GM19240 (cell line): ENCODE data around the gene RAB10.
"Not testable (repeated sequence)": the region's sequence is repeated elsewhere in the genome, so short reads cannot be mapped to it uniquely, and the experiment has no call there.

Source experiments
- DNase-seq: peaks from one replicate; pipeline ENCODE4 v3.0.0; 2011; ENCODE audit warnings: low spot score; ENCODE audit not compliant: insufficient read length

RAB10 gene

GRCh38 chr2:26033818-26034636, at the start of gene RAB10:
Gene RAB10 (plus strand): TSS chr2:26034084. CDS start chr2:26034609, 525 bp downstream.
- DNase-seq: peak; percentile 94

GRCh38 chr2:25988134-25988533, 45.8 kb upstream of the RAB10 start:
- DNase-seq: no peak

- no peak for DNase-seq
Measured at GRCh38 chr2:25989154-25989553, 44.7 kb upstream of the RAB10 start.

- DNase-seq: no peak
Measured at GRCh38 chr2:25991965-25992364, 41.9 kb upstream of the RAB10 start.

- no peak for DNase-seq
Measured at GRCh38 chr2:25992556-25992955, 41.3 kb upstream of the RAB10 start.

- no peak for DNase-seq
Measured at GRCh38 chr2:25993049-25993448, 40.8 kb upstream of the RAB10 start.

GRCh38 chr2:25994509-25994908, 39.4 kb upstream of the RAB10 start:
- DNase-seq: no peak

GRCh38 chr2:25996844-25997243, 37.0 kb upstream of the RAB10 start:
- DNase-seq: no peak

GRCh38 chr2:25998816-25999383, 35.0 kb upstream of the RAB10 start:
- not testable (repeated sequence) for DNase-seq

GRCh38 chr2:25999406-25999805, 34.5 kb upstream of the RAB10 start:
- not testable (repeated sequence) for DNase-seq

GRCh38 chr2:26000561-26001082, 33.3 kb upstream of the RAB10 start:
- no peak for DNase-seq

- no peak for DNase-seq
Measured at GRCh38 chr2:26001743-26002351, 32.0 kb upstream of the RAB10 start.

GRCh38 chr2:26002632-26003310, 31.1 kb upstream of the RAB10 start:
- DNase-seq: no peak

- DNase-seq: no peak
Measured at GRCh38 chr2:26008095-26008494, 25.8 kb upstream of the RAB10 start.

- no peak for DNase-seq
Measured at GRCh38 chr2:26008851-26009566, 24.9 kb upstream of the RAB10 start.

- no peak for DNase-seq
Measured at GRCh38 chr2:26009567-26009963, 24.3 kb upstream of the RAB10 start.

GRCh38 chr2:26010943-26011342, 22.9 kb upstream of the RAB10 start:
- no peak for DNase-seq

- no peak for DNase-seq
Measured at GRCh38 chr2:26011609-26011989, 22.3 kb upstream of the RAB10 start.

- DNase-seq: no peak
Measured at GRCh38 chr2:26011990-26012856, 21.7 kb upstream of the RAB10 start.

GRCh38 chr2:26013668-26014067, 20.2 kb upstream of the RAB10 start:
- DNase-seq: no peak
